GM12878 (cell line): Measurements from ENCODE around the gene KLRB1. TPM values are rescaled to one million over a fixed set of nuclear protein-coding genes. Genes with fewer than 3 reads are reported as not detected.

ENCODE experiments used
- E4F1 ChIP-seq: fragments of 450-650 bp; IDR thresholded peaks from 2 replicates; pipeline ENCODE4 v1.6.1; 2018; ENCODE audit warnings: borderline replicate concordance, mild to moderate bottlenecking; ENCODE audit not compliant: partially characterized antibody
- HSF1 ChIP-seq: fragments of 150-350 bp; IDR thresholded peaks from 2 replicates; pipeline ENCODE4 v1.6.1; 2014; ENCODE audit warnings: mild to moderate bottlenecking, low read depth, low read length
- IKZF2 ChIP-seq, 2 experiments: fragments of 450-650 bp; IDR thresholded peaks; 2 replicates each; pipeline ENCODE4 v1.6.1; 2017; ENCODE audit warnings: mild to moderate bottlenecking in 2 of 2, moderate library complexity in 2 of 2
- KAT2A ChIP-seq: conservative IDR thresholded peaks from 2 replicates; pipeline ENCODE4 v1.6.1; 2011; ENCODE audit warnings: low read depth, low read length; ENCODE audit not compliant: control insufficient read depth
- LARP7 ChIP-seq: fragments of 450-650 bp; IDR thresholded peaks from 2 replicates; pipeline ENCODE4 v1.6.1; 2017; ENCODE audit warnings: mild to moderate bottlenecking
- MAX ChIP-seq: IDR thresholded peaks from 2 replicates; pipeline ENCODE4 v1.6.1; 2012; ENCODE audit warnings: low read depth, low read length, improper control_type of control experiment
- MEF2A ChIP-seq: IDR thresholded peaks from 2 replicates; pipeline ENCODE4 v1.6.1; 2011; ENCODE audit warnings: low read depth, mild to moderate bottlenecking, low read length, moderate library complexity; ENCODE audit not compliant: insufficient read depth
- MEF2B ChIP-seq: fragments of 450-650 bp; IDR thresholded peaks from 2 replicates; pipeline ENCODE4 v1.6.1; 2018; ENCODE audit warnings: mild to moderate bottlenecking, moderate library complexity; ENCODE audit not compliant: partially characterized antibody, poor library complexity, severe bottlenecking
- MLLT1 ChIP-seq: fragments of 450-650 bp; IDR thresholded peaks from 2 replicates; pipeline ENCODE4 v1.6.1; 2016; ENCODE audit warnings: mild to moderate bottlenecking
- PAX5 ChIP-seq: IDR thresholded peaks from 2 replicates; pipeline ENCODE4 v1.6.1; 2011; ENCODE audit warnings: low read depth, low read length, borderline replicate concordance
- POLR2A ChIP-seq: IDR thresholded peaks from 2 replicates; pipeline ENCODE4 v1.6.1; 2011; ENCODE audit warnings: low read depth, mild to moderate bottlenecking, low read length
- POLR2AphosphoS2 ChIP-seq: IDR thresholded peaks from 2 replicates; pipeline ENCODE4 v1.6.1; 2011; ENCODE audit warnings: low read depth, mild to moderate bottlenecking, low read length, improper control_type of control experiment, moderate library complexity
- POU2F2 ChIP-seq: IDR thresholded peaks from 3 replicates; pipeline ENCODE4 v1.6.1; 2011; ENCODE audit warnings: low read depth, mild to moderate bottlenecking, low read length, borderline replicate concordance
- RAD21 ChIP-seq: IDR thresholded peaks from 2 replicates; pipeline ENCODE4 v1.6.1; 2011; ENCODE audit warnings: mild to moderate bottlenecking, low read depth, low read length, moderate library complexity; ENCODE audit not compliant: insufficient read depth
- RCOR1 ChIP-seq: conservative IDR thresholded peaks from 2 replicates; pipeline ENCODE4 v1.6.1; 2012; ENCODE audit warnings: low read depth, low read length, improper control_type of control experiment
- REST ChIP-seq: IDR thresholded peaks from 2 replicates; pipeline ENCODE4 v1.6.1; 2012; ENCODE audit warnings: mild to moderate bottlenecking, low read depth, low read length
- SIN3A ChIP-seq: IDR thresholded peaks from 2 replicates; pipeline ENCODE4 v1.6.1; 2012; ENCODE audit warnings: low read depth, low read length, improper control_type of control experiment
- SMAD1 ChIP-seq: fragments of 450-650 bp; IDR thresholded peaks from 2 replicates; pipeline ENCODE4 v1.6.1; 2018; ENCODE audit warnings: mild to moderate bottlenecking, low read depth; ENCODE audit not compliant: partially characterized antibody
- SPI1 ChIP-seq: IDR thresholded peaks from 2 replicates; pipeline ENCODE4 v1.6.1; 2011; ENCODE audit warnings: low read depth, mild to moderate bottlenecking, low read length, moderate library complexity, borderline replicate concordance; ENCODE audit not compliant: insufficient read depth
- SREBF2 ChIP-seq: IDR thresholded peaks from 2 replicates; pipeline ENCODE4 v1.6.1; 2012; ENCODE audit warnings: mild to moderate bottlenecking, low read length
- TAF1 ChIP-seq: IDR thresholded peaks from 2 replicates; pipeline ENCODE4 v1.6.1; 2011; ENCODE audit warnings: mild to moderate bottlenecking, low read depth, low read length, borderline replicate concordance
- ZNF24 ChIP-seq: fragments of 450-650 bp; IDR thresholded peaks from 2 replicates; pipeline ENCODE4 v1.6.1; 2017; ENCODE audit warnings: antibody characterized with exemption, mild to moderate bottlenecking
- polyA plus RNA-seq, 11 experiments: library from polyadenylated mRNA; depleted of rRNA in 4 of 11; unstranded in 6 of 11; stranded (reverse) in 5 of 11; fragments of >200 nt; fragmentation: Nextera tagmentation in 4 of 11; fragmentation: Illumina TruSeq in 1 of 11; extraction: Ambion mirVana in 4 of 11; extraction: Trizol in 1 of 11; gene quantifications; 1 replicate in 1 of 11; 2 replicates in 10 of 11; pipeline versions ENCODE4 v1.2.1 to v1.2.3, GENCODE V29; 2011 to 2016; ENCODE audit warnings: inconsistent platforms in 2 of 11, missing spikeins in 2 of 11, low read depth in 1 of 11
- total RNA-seq, 4 experiments: library from RNA; depleted of rRNA in 3 of 4; stranded (reverse); fragments of >200 nt in 3 of 4; fragmentation: Illumina TruSeq in 1 of 4; extraction: Trizol in 1 of 4; gene quantifications; 2 replicates each; pipeline versions ENCODE4 v1.2.1 to v1.2.3, GENCODE V29; 2013 to 2021

The KLRB1 gene
- total and polyA plus RNA-seq, 10 of the 15 experiments (the other 5 are each of a cell fraction or from before 2014, with no cell fraction given): not detected

GRCh38 chr12:9649532-9649940 is 41.8 kb upstream of the KLRB1 start (continued):
- TF ChIP-seq POU2F2 (peak; percentile 7; the same call in 1 of the 3 replicates), REST (0 out of 2 replicates have a peak, but pooled peaks have one; percentile 10), RCOR1 (no peak), SMAD1 (no peak), RAD21 (0 out of 2 replicates have a peak, but pooled peaks have one; percentile 13), MAX (no peak), MEF2B (peak; percentile 52), KAT2A (no peak), HSF1 (no peak), SIN3A (no peak), LARP7 (no peak), TAF1 (peak; percentile 48; the same call in 1 of the 2 replicates), ZNF24 (no peak), MLLT1 (no peak), SPI1 (peak; percentile 22; the same call in 1 of the 2 replicates), IKZF2 (IDR thresholded peaks at IDR 0.05) (peak; percentile 80 to 81; a peak in 3 of 4 replicates), E4F1 (no peak), PAX5 (peak; percentile 13; the same call in 1 of the 2 replicates), SREBF2 (no peak), MEF2A (0 out of 2 replicates have a peak, but pooled peaks have one; percentile 25), POLR2A (0 out of 2 replicates have a peak, but pooled peaks have one; percentile 19), POLR2AphosphoS2 (peak; percentile 46; the same call in 1 of the 2 replicates)
